K562 (cell line): ENCODE measurements around the gene RPL10A. TPM values are rescaled to one million over a fixed set of nuclear protein-coding genes. Genes with fewer than 3 reads are reported as not detected.
A peak's percentile ranks its signal among the peaks of the same experiment; 100 is the strongest.

Experiments
- BDP1 ChIP-seq: IDR thresholded peaks from 3 replicates; pipeline ENCODE4 v1.6.1; 2011; ENCODE audit not compliant: insufficient read length, insufficient read depth
- BHLHE40 ChIP-seq: IDR thresholded peaks from 2 replicates; pipeline ENCODE4 v1.6.1; 2011; ENCODE audit warnings: low read length, improper control_type of control experiment
- CBFB ChIP-seq: sonication (generic); formaldehyde crosslinking; IDR thresholded peaks from 2 replicates; pipeline ENCODE4 v1.4.0; 2020; ENCODE audit warnings: mild to moderate bottlenecking, missing genetic modification reagents
- CBX3 ChIP-seq, 2 experiments: IDR thresholded peaks; 1 replicate in 1 of 2; 2 replicates in 1 of 2; pipeline ENCODE4 v1.6.1; 2012; ENCODE audit warnings: inconsistent platforms in 2 of 2, low read length in 2 of 2, borderline replicate concordance in 1 of 2, control low read depth in 1 of 2
- EHMT2 ChIP-seq: fragments of 450-650 bp; IDR thresholded peaks from 2 replicates; pipeline ENCODE4 v1.6.1; 2018; ENCODE audit warnings: antibody characterized with exemption
- ESRRB ChIP-seq: fragments of 250-450 bp; sonication (Bioruptor Pico); IDR thresholded peaks from 2 replicates; pipeline ENCODE4 v1.5.0; 2020; ENCODE audit warnings: mild to moderate bottlenecking, moderate library complexity, borderline replicate concordance
- HDAC8 ChIP-seq: fragments of 450-650 bp; IDR thresholded peaks from 2 replicates; pipeline ENCODE4 v1.6.1; 2016; ENCODE audit warnings: mild to moderate bottlenecking, missing genetic modification characterization, moderate library complexity, missing compliant biosample characterization
- MCM2 ChIP-seq: fragments of 450-650 bp; IDR thresholded peaks from 2 replicates; pipeline ENCODE4 v1.6.1; 2017; ENCODE audit warnings: low read depth, mild to moderate bottlenecking
- PHF20 ChIP-seq: fragments of 450-650 bp; IDR thresholded peaks from 2 replicates; pipeline ENCODE4 v1.6.1; 2018; ENCODE audit not compliant: partially characterized antibody
- POLR2A ChIP-seq: fragments of 450-650 bp; conservative IDR thresholded peaks from 2 replicates; pipeline ENCODE4 v1.6.1; 2016
- POU5F1 ChIP-seq: fragments of 150-350 bp; IDR thresholded peaks from 2 replicates; pipeline ENCODE4 v1.6.1; 2014; ENCODE audit warnings: borderline replicate concordance, low read length, low read depth, mild to moderate bottlenecking; ENCODE audit not compliant: partially characterized antibody
- SETDB1 ChIP-seq: IDR thresholded peaks from one replicate; pipeline ENCODE4 v1.6.1; 2012; ENCODE audit warnings: low read length, control low read depth, inconsistent platforms
- SMARCC2 ChIP-seq: fragments of 450-650 bp; IDR thresholded peaks from 2 replicates; pipeline ENCODE4 v1.6.1; 2017; ENCODE audit warnings: antibody characterized with exemption, moderate library complexity, mild to moderate bottlenecking, low read depth
- TAF7 ChIP-seq: fragments of 450-650 bp; IDR thresholded peaks from 2 replicates; pipeline ENCODE4 v1.6.1; 2016; ENCODE audit warnings: missing genetic modification characterization, missing compliant biosample characterization
- ZBED1 ChIP-seq: IDR thresholded peaks from 2 replicates; pipeline ENCODE4 v1.6.1; 2014
- ZNF23 ChIP-seq: fragments of 250-450 bp; sonication (Bioruptor Pico); IDR thresholded peaks from 2 replicates; pipeline ENCODE4 v1.4.0; 2020; ENCODE audit warnings: mild to moderate bottlenecking
- ZNF253 ChIP-seq: fragments of 250-450 bp; sonication (Bioruptor Pico); conservative IDR thresholded peaks from 2 replicates; pipeline ENCODE4 v1.6.1; 2021; ENCODE audit warnings: mild to moderate bottlenecking
- ZNF3 ChIP-seq: fragments of 250-450 bp; sonication (Bioruptor Pico); IDR thresholded peaks from 2 replicates; pipeline ENCODE4 v1.5.0; 2021; ENCODE audit warnings: mild to moderate bottlenecking, moderate library complexity
- polyA plus RNA-seq, 8 experiments: library from polyadenylated mRNA; depleted of rRNA in 4 of 8; stranded (reverse) in 5 of 8; unstranded in 3 of 8; fragments of >200 nt; fragmentation: Nextera tagmentation in 2 of 8; fragmentation: Illumina TruSeq in 1 of 8; extraction: Ambion mirVana in 2 of 8; extraction: Trizol in 1 of 8; gene quantifications; 2 replicates each; pipeline versions ENCODE4 v1.2.1 to v1.2.3, GENCODE V29; 2011 to 2014; ENCODE audit warnings: inconsistent platforms in 1 of 8, missing spikeins in 1 of 8
- total RNA-seq, 7 experiments: library from RNA; depleted of rRNA in 6 of 7; stranded (reverse); fragments of >200 nt in 6 of 7; fragmentation: Illumina TruSeq in 2 of 7; extraction: Trizol in 2 of 7; gene quantifications; 2 replicates each; pipeline versions ENCODE4 v1.2.1 to v1.2.3, GENCODE V29; 2011 to 2021; ENCODE audit warnings: low replicate concordance in 1 of 7
- TF ChIP-seq, protein P1 (sequence below): fragments of 450-650 bp; IDR thresholded peaks from 2 replicates; pipeline ENCODE4 v1.6.1; 2018; ENCODE audit not compliant: partially characterized antibody
- TF ChIP-seq, protein P2 (sequence below): fragments of 200-800 bp; sonication (Bioruptor generic); IDR thresholded peaks from 2 replicates; pipeline ENCODE4 v1.6.1; 2016; ENCODE audit warnings: missing genetic modification characterization, missing compliant biosample characterization
- TF ChIP-seq, protein P3 (sequence below): fragments of 250-450 bp; sonication (Bioruptor Pico); IDR thresholded peaks from 2 replicates; pipeline ENCODE4 v1.8.0; 2022; ENCODE audit warnings: moderate library complexity, mild to moderate bottlenecking, inconsistent platforms

Gene RPL10A
- total and polyA plus RNA-seq, 9 of the 15 experiments (the other 6 are each of a cell fraction or from before 2014, with no cell fraction given): 1,589 to 3,237 (median 2,116) TPM

DNA sequence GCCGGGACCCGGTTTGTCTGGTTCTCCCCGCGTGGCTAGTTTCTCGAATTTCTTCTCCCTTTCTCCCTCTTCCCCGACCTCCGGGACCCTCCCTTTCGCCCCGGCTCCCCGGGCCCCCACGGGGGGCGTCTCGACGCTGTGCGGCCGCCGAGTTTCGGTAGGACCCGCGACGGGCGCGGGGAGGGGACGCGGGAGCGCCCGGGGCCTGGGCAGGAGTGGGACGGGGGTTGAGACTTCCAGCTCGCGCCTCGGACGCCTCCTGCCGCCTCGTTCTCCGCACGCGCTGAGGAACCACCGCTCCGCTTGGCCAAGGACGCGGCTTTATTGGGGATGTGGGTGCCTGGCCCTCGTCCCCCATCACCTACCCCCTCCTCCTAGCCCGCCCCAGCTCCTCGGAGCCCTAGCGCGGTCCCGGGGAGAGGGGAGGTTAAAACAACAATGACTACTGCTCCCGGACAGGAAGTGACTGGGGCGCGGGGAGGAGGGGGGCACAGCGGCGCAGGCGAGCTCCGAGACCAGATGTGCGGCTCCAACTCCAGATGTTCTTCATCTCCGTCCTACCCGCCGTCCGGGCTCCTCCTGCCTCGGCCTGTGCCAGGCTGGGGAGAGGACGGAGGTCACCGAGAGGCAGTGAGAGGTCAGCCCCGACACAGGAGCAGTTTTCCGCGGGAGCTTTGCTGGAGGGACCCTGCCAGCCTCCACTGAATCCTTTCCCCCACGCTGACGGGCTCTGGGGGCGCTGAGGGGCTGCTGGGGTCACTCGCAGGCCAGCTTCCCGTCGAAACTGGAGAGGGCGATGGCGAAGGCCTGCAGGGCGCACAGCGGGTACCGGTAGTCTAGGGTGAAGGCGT lies 29.6 kb downstream of the RPL10A start (continued):
- TF ChIP-seq BHLHE40: no peak
- TF ChIP-seq HDAC8 (tag): no peak; the same call in 1 of the 2 replicates
- no peak for TF ChIP-seq SMARCC2
- peak; percentile 66; the same call in 1 of the 2 replicates for TF ChIP-seq CBFB (CRISPR knock-in tag)
- TF ChIP-seq SETDB1: no peak
- TF ChIP-seq, protein P1, sequence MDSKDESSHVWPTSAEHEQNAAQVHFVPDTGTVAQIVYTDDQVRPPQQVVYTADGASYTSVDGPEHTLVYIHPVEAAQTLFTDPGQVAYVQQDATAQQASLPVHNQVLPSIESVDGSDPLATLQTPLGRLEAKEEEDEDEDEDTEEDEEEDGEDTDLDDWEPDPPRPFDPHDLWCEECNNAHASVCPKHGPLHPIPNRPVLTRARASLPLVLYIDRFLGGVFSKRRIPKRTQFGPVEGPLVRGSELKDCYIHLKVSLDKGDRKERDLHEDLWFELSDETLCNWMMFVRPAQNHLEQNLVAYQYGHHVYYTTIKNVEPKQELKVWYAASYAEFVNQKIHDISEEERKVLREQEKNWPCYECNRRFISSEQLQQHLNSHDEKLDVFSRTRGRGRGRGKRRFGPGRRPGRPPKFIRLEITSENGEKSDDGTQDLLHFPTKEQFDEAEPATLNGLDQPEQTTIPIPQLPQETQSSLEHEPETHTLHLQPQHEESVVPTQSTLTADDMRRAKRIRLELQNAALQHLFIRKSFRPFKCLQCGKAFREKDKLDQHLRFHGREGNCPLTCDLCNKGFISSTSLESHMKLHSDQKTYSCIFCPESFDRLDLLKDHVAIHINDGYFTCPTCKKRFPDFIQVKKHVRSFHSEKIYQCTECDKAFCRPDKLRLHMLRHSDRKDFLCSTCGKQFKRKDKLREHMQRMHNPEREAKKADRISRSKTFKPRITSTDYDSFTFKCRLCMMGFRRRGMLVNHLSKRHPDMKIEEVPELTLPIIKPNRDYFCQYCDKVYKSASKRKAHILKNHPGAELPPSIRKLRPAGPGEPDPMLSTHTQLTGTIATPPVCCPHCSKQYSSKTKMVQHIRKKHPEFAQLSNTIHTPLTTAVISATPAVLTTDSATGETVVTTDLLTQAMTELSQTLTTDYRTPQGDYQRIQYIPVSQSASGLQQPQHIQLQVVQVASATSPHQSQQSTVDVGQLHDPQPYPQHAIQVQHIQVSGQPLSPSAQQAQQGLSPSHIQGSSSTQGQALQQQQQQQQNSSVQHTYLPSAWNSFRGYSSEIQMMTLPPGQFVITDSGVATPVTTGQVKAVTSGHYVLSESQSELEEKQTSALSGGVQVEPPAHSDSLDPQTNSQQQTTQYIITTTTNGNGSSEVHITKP: peak; percentile 11
- TF ChIP-seq TAF7 (tag): no peak
- TF ChIP-seq MCM2: no peak
- TF ChIP-seq PHF20: no peak
- TF ChIP-seq BDP1: no peak
- peak in 1 of 2 experiments; percentile 35; a peak in 1 of 3 replicates for TF ChIP-seq CBX3 (IDR thresholded peaks at IDR 0.05; ENCODE audit: borderline replicate concordance in 1 of 2, low read length in 2 of 2)
- no peak for TF ChIP-seq POU5F1
- peak; percentile 84 for TF ChIP-seq POLR2A
- TF ChIP-seq, protein P2, sequence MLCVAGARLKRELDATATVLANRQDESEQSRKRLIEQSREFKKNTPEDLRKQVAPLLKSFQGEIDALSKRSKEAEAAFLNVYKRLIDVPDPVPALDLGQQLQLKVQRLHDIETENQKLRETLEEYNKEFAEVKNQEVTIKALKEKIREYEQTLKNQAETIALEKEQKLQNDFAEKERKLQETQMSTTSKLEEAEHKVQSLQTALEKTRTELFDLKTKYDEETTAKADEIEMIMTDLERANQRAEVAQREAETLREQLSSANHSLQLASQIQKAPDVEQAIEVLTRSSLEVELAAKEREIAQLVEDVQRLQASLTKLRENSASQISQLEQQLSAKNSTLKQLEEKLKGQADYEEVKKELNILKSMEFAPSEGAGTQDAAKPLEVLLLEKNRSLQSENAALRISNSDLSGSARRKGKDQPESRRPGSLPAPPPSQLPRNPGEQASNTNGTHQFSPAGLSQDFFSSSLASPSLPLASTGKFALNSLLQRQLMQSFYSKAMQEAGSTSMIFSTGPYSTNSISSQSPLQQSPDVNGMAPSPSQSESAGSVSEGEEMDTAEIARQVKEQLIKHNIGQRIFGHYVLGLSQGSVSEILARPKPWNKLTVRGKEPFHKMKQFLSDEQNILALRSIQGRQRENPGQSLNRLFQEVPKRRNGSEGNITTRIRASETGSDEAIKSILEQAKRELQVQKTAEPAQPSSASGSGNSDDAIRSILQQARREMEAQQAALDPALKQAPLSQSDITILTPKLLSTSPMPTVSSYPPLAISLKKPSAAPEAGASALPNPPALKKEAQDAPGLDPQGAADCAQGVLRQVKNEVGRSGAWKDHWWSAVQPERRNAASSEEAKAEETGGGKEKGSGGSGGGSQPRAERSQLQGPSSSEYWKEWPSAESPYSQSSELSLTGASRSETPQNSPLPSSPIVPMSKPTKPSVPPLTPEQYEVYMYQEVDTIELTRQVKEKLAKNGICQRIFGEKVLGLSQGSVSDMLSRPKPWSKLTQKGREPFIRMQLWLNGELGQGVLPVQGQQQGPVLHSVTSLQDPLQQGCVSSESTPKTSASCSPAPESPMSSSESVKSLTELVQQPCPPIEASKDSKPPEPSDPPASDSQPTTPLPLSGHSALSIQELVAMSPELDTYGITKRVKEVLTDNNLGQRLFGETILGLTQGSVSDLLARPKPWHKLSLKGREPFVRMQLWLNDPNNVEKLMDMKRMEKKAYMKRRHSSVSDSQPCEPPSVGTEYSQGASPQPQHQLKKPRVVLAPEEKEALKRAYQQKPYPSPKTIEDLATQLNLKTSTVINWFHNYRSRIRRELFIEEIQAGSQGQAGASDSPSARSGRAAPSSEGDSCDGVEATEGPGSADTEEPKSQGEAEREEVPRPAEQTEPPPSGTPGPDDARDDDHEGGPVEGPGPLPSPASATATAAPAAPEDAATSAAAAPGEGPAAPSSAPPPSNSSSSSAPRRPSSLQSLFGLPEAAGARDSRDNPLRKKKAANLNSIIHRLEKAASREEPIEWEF (CRISPR knock-in tag): no peak
- no peak for TF ChIP-seq ZNF23
- no peak for TF ChIP-seq ZNF253 (CRISPR knock-in tag)
- TF ChIP-seq ZNF3 (CRISPR knock-in tag): no peak
- no peak for TF ChIP-seq ESRRB (CRISPR knock-in tag)
- no peak for TF ChIP-seq ZBED1
- TF ChIP-seq, protein P3, sequence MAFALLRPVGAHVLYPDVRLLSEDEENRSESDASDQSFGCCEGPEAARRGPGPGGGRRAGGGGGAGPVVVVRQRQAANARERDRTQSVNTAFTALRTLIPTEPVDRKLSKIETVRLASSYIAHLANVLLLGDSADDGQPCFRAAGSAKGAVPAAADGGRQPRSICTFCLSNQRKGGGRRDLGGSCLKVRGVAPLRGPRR: no peak; the same call in 1 of the 2 replicates
- no peak for TF ChIP-seq EHMT2
